Neural progenitor cell (in vitro differentiated cells): ENCODE results near the gene CYBA. TPM values are rescaled to one million over a fixed set of nuclear protein-coding genes. Genes with fewer than 3 reads are reported as not detected.
"Not testable (repeated sequence)": the region's sequence is repeated elsewhere in the genome, so short reads cannot be mapped to it uniquely, and the experiment has no call there.

Source experiments
- DNase-seq: peaks from one replicate; pipeline ENCODE4 v3.0.0-alpha.2; 2016; ENCODE audit warnings: low spot score
- H2AFZ ChIP-seq: fragments of 200-600 bp; sonication (generic); replicated peaks from 2 replicates; pipeline ENCODE4 v1.6.1; 2016; ENCODE audit warnings: antibody characterized with exemption
- H3F3A ChIP-seq: fragments of 200-600 bp; sonication (generic); 2 replicates; pipeline ENCODE4 v1.6.1; 2016; ENCODE audit warnings: antibody characterized with exemption, low read depth
- H3K27ac ChIP-seq: fragments of 200-600 bp; sonication (generic); 2 replicates; pipeline ENCODE4 v1.5.1; 2016; ENCODE audit warnings: mild to moderate bottlenecking
- H3K27me3 ChIP-seq: fragments of 200-600 bp; sonication (generic); 2 replicates; pipeline ENCODE4 v1.6.1; 2016; ENCODE audit warnings: mild to moderate bottlenecking, moderate library complexity
- H3K36me3 ChIP-seq: fragments of 200-600 bp; sonication (generic); 2 replicates; pipeline ENCODE4 v1.5.1; 2016
- H3K4me1 ChIP-seq: fragments of 200-600 bp; sonication (generic); 2 replicates; pipeline ENCODE4 v1.6.1; 2016; ENCODE audit warnings: mixed run types
- H3K4me2 ChIP-seq: fragments of 200-600 bp; sonication (generic); 2 replicates; pipeline ENCODE4 v1.6.1; 2016
- H3K4me3 ChIP-seq: fragments of 200-600 bp; sonication (generic); 2 replicates; pipeline ENCODE4 v1.5.1; 2016
- H3K79me2 ChIP-seq: fragments of 200-600 bp; sonication (generic); 2 replicates; pipeline ENCODE4 v1.6.1; 2016; ENCODE audit warnings: low read depth
- H3K9ac ChIP-seq: fragments of 200-600 bp; sonication (generic); 2 replicates; pipeline ENCODE4 v1.6.1; 2016
- H3K9me3 ChIP-seq: fragments of 200-600 bp; sonication (generic); 2 replicates; pipeline ENCODE4 v1.5.1; 2016; ENCODE audit warnings: low read depth
- H4K20me1 ChIP-seq: fragments of 200-600 bp; sonication (generic); 2 replicates; pipeline ENCODE4 v1.6.1; 2016; ENCODE audit warnings: low read depth
- H3K27ac Mint-ChIP-seq: 3 replicates; pipeline ENCODE4 v1.8.0; 2021; ENCODE audit warnings: mixed read lengths
- H3K27me3 Mint-ChIP-seq: 2 replicates; pipeline ENCODE4 v1.8.0; 2022; ENCODE audit warnings: low read depth, mild to moderate bottlenecking, inconsistent platforms, moderate library complexity, mixed read lengths; ENCODE audit not compliant: insufficient read depth
- H3K36me3 Mint-ChIP-seq: 3 replicates; pipeline ENCODE4 v1.8.0; 2021; ENCODE audit warnings: mixed read lengths
- H3K4me1 Mint-ChIP-seq: 3 replicates; pipeline ENCODE4 v1.8.0; 2021; ENCODE audit warnings: mixed read lengths
- H3K4me3 Mint-ChIP-seq: 3 replicates; pipeline ENCODE4 v1.8.0; 2021; ENCODE audit warnings: mild to moderate bottlenecking, moderate library complexity, mixed read lengths
- H3K9me3 Mint-ChIP-seq: 3 replicates; pipeline ENCODE4 v1.8.0; 2020; ENCODE audit warnings: mixed read lengths
- CTCF ChIP-seq: fragments of 200-600 bp; sonication (generic); IDR thresholded peaks from 2 replicates; pipeline ENCODE4 v1.5.1; 2017; ENCODE audit warnings: antibody characterized with exemption, mild to moderate bottlenecking
- EZH2 ChIP-seq: fragments of 200-600 bp; sonication (generic); IDR thresholded peaks from 2 replicates; pipeline ENCODE4 v1.6.1; 2017; ENCODE audit warnings: antibody characterized with exemption, mild to moderate bottlenecking, moderate library complexity
- EZH2phosphoT487 ChIP-seq: fragments of 200-600 bp; sonication (generic); IDR thresholded peaks from 2 replicates; pipeline ENCODE4 v1.6.1; 2017; ENCODE audit warnings: antibody characterized with exemption
- total RNA-seq: library from RNA; depleted of rRNA; stranded (reverse); fragments of >200 nt; gene quantifications from 2 replicates; pipeline ENCODE4 v1.2.3, GENCODE V29; 2015; ENCODE audit warnings: low replicate concordance

The CYBA gene
- total RNA-seq, 1 donor from 2014 or later: 29.9 TPM

GRCh38 chr16:88610909-88611812 is 39.7 kb downstream of the CYBA start:
- Histone ChIP-seq H2AFZ (no peak overlapping the region), H3K4me2 (peak overlapping the region; percentile 48), H3K9me3 (no peaks in the 10 kb centered on the region), H3K4me3 (no peak overlapping the region), H3K27me3 (no peaks in the 10 kb centered on the region), H3F3A (peaks cover 9% of the 10 kb centered on the region), H3K36me3 (no peaks in the 10 kb centered on the region), H3K79me2 (peaks cover 19% of the 10 kb centered on the region), H3K9ac (no peak overlapping the region), H3K4me1 (no peaks in the 10 kb centered on the region), H4K20me1 (peaks cover 72% of the 10 kb centered on the region), H3K27ac (no peak overlapping the region)
- H3K4me3 Mint-ChIP-seq: no peak overlapping the region
- H3K36me3 Mint-ChIP-seq: peaks cover 23% of the 10 kb centered on the region
- H3K9me3 Mint-ChIP-seq: no peaks in the 10 kb centered on the region
- peaks cover 5% of the 10 kb centered on the region for H3K4me1 Mint-ChIP-seq
- no peak for TF ChIP-seq EZH2
- peak; percentile 48 for TF ChIP-seq CTCF
- DNase-seq: peak; percentile 73
- no peaks in the 10 kb centered on the region for H3K27me3 Mint-ChIP-seq
- H3K27ac Mint-ChIP-seq: no peak overlapping the region

- DNase-seq: peak; percentile 42
- no peaks in the 10 kb centered on the region for H3K9me3 ChIP-seq
- H3K27me3 ChIP-seq: no peaks in the 10 kb centered on the region
- no peak overlapping the region for H3K9ac ChIP-seq
- no peaks in the 10 kb centered on the region for H3K27me3 Mint-ChIP-seq
- peaks cover 61% of the 10 kb centered on the region for H4K20me1 ChIP-seq
- H3K4me3 ChIP-seq: no peak overlapping the region
- H3K4me1 Mint-ChIP-seq: peaks cover 5% of the 10 kb centered on the region
- H3K9me3 Mint-ChIP-seq: no peaks in the 10 kb centered on the region
- peaks cover 21% of the 10 kb centered on the region for H3K36me3 Mint-ChIP-seq
- H3K27ac ChIP-seq: no peak overlapping the region
- peaks cover 19% of the 10 kb centered on the region for H3K79me2 ChIP-seq
- no peak overlapping the region for H3K4me2 ChIP-seq
- H3K4me3 Mint-ChIP-seq: no peak overlapping the region
- H3K4me1 ChIP-seq: no peaks in the 10 kb centered on the region
- TF ChIP-seq EZH2phosphoT487 (no peak), EZH2 (no peak), CTCF (peak; percentile 33)
- H3K36me3 ChIP-seq: no peaks in the 10 kb centered on the region
- no peak overlapping the region for H2AFZ ChIP-seq
- no peak overlapping the region for H3K27ac Mint-ChIP-seq
- H3F3A ChIP-seq: peaks cover 9% of the 10 kb centered on the region
These were observed 40.8 kb downstream of the CYBA start for GRCh38 chr16:88610080-88610479.

DNA sequence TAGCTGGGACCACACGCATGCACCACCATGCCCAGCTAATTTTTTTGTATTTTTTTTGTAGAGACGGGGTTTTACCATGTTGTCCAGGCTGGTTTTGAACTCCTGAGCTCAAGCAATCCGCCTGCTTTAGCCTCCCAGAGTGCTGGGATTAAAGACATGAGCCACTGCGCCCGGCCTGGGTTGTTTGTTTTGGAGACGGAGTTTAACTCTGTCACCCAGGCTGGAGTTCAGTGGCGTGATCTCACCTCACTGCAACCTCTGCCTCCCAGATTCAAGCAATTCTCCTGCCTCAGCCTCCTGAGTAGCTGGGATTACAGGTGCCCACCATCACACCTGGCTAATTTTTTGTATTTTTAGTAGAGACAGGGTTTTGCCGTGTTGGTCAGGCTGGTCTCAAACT is 41.4 kb downstream of the CYBA start:
- not testable (repeated sequence) for H3K9ac ChIP-seq, H3K4me3 ChIP-seq, H3K27ac ChIP-seq, H2AFZ ChIP-seq, H3K4me1 ChIP-seq, DNase-seq, H3K4me2 ChIP-seq, H3K9me3 ChIP-seq, H3K4me3 Mint-ChIP-seq, H3K9me3 Mint-ChIP-seq, H3K27me3 Mint-ChIP-seq, H3K36me3 ChIP-seq, H3F3A ChIP-seq, H3K4me1 Mint-ChIP-seq, H3K27ac Mint-ChIP-seq, H3K27me3 ChIP-seq
- Histone ChIP-seq H3K79me2 (peaks cover 17% of the 10 kb centered on the region), H4K20me1 (peaks cover 56% of the 10 kb centered on the region)
- peaks cover 21% of the 10 kb centered on the region for H3K36me3 Mint-ChIP-seq

- Histone ChIP-seq H3K4me1 (no peaks in the 10 kb centered on the region), H3K4me2 (no peak overlapping the region), H3K9me3 (no peaks in the 10 kb centered on the region), H3K27me3 (no peaks in the 10 kb centered on the region), H3K36me3 (no peaks in the 10 kb centered on the region), H3K79me2 (peaks cover 5% of the 10 kb centered on the region), H3F3A (peaks cover 9% of the 10 kb centered on the region), H2AFZ (no peak overlapping the region), H3K4me3 (no peak overlapping the region), H3K27ac (no peak overlapping the region), H3K9ac (no peak overlapping the region), H4K20me1 (peaks cover 42% of the 10 kb centered on the region)
- Mint-ChIP-seq H3K36me3 (peaks cover 20% of the 10 kb centered on the region), H3K27ac (no peak overlapping the region), H3K9me3 (no peaks in the 10 kb centered on the region), H3K27me3 (no peaks in the 10 kb centered on the region), H3K4me3 (no peak overlapping the region), H3K4me1 (peaks cover 5% of the 10 kb centered on the region)
- DNase-seq: no peak
- TF ChIP-seq EZH2phosphoT487: no peak
- no peak for TF ChIP-seq EZH2
- no peak for TF ChIP-seq CTCF
These were observed 42.8 kb downstream of the CYBA start for GRCh38 chr16:88608076-88608475.
